ENCODE data around the gene PEAK3. TPM values are rescaled to one million over a fixed set of nuclear protein-coding genes. Genes with fewer than 3 reads are reported as not detected.
A peak's percentile ranks its signal among the peaks of the same experiment; 100 is the strongest.

The PEAK3 gene
- total and polyA plus RNA-seq, 5 donors, result 0.84 to 3.1 (median 1.5) TPM

DNA sequence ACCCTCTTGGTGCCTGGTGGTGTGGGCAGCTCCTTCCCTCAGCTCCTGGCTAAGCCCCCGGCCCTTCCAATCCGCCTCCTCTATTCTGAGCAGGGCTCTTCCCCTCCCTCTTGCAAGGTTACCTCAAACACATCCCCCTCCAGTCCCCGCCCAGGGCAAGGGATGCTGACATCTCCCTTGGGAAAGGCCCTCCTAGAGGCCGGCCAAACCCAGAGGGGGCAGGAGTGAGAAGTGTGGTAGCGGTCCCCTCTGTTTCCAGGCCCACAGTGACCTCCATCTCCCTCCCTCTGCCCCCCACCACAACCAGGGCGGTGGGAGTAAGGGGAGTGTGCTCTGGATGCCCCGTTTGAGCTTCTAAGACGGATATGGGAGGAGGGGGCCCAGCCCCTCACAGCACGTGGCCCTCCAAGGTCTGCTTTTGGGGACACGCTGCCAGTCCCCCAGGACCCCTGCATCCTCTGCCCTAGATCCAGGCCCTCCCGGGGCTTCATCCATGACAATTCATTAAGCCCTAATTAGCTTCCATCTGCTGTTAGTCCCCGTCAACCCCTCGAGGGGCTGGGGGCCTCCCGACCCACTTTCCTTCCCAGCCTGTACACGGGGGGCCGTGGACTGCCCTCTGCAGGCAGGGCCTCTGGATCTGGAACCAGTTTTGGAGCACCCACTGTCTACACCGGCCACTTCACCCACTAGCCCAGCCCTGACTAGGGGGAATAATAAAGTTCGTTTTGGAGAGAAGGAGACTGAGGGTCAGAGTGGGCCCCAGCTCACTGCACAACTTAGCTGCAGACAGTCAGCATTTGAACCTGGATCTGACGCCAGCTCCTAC, 23.7 kb upstream of the PEAK3 start:
- 76% methylated on average over 19 of the region's 19 CpGs for WGBS
- DNase-seq, result no peak
- H3K27me3 ChIP-seq (ENCODE audit: control insufficient read depth, insufficient read depth), result no peaks in the 10 kb centered on the region
- no peak overlapping the region for H3K4me3 ChIP-seq (ENCODE audit: low read length)
- H3K4me1 ChIP-seq (ENCODE audit: control insufficient read depth, insufficient read depth, low read length), result no peaks in the 10 kb centered on the region
- H3K27ac ChIP-seq (ENCODE audit: low read length), result no peak overlapping the region
- no peak for ATAC-seq
- intact Hi-C loops (cut with DNase I), result no loop called here
- H3K9me3 ChIP-seq (ENCODE audit: control insufficient read depth, low read length), result no peaks in the 10 kb centered on the region

DNA sequence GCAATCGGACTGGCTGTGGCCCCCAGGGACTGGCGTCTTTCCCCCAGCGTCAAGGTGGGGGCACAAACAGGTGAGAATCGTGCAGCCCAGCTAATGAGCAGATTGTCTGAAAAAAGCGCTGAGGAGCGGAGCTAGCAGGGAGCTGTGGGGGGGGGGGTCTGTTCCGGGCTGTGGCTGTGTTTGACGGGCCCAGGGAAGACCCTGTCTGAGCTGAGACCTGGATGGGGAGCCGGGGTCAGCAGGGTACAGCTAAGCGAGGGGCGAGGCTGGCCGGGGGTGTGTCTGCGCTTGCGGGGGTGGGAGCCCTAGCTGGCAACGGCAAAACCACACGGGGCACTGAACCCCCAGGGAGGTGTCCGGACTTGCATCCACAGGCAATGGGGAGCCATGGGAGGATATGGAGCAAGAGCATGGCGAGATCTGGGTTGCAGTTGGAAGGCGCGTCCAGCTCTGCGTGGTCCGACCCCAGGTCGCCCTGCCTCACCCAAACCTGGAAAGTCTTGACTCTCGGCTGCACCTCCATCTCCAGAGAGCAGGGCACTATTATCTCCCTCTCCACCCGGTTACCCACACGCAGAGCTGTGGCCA, 21.3 kb upstream of the PEAK3 start:
- no peaks in the 10 kb centered on the region for H3K4me1 ChIP-seq (ENCODE audit: control insufficient read depth, insufficient read depth, low read length)
- H3K9me3 ChIP-seq (ENCODE audit: control insufficient read depth, low read length), result no peaks in the 10 kb centered on the region
- WGBS, result 75% methylated on average over 26 of the region's 26 CpGs
- intact Hi-C loops (cut with DNase I), result no loop called here
- DNase-seq (no peak), ATAC-seq (no peak)
- no peaks in the 10 kb centered on the region for H3K27me3 ChIP-seq (ENCODE audit: control insufficient read depth, insufficient read depth)
- no peak overlapping the region for H3K4me3 ChIP-seq (ENCODE audit: low read length)
- no peak overlapping the region for H3K27ac ChIP-seq (ENCODE audit: low read length)

DNA sequence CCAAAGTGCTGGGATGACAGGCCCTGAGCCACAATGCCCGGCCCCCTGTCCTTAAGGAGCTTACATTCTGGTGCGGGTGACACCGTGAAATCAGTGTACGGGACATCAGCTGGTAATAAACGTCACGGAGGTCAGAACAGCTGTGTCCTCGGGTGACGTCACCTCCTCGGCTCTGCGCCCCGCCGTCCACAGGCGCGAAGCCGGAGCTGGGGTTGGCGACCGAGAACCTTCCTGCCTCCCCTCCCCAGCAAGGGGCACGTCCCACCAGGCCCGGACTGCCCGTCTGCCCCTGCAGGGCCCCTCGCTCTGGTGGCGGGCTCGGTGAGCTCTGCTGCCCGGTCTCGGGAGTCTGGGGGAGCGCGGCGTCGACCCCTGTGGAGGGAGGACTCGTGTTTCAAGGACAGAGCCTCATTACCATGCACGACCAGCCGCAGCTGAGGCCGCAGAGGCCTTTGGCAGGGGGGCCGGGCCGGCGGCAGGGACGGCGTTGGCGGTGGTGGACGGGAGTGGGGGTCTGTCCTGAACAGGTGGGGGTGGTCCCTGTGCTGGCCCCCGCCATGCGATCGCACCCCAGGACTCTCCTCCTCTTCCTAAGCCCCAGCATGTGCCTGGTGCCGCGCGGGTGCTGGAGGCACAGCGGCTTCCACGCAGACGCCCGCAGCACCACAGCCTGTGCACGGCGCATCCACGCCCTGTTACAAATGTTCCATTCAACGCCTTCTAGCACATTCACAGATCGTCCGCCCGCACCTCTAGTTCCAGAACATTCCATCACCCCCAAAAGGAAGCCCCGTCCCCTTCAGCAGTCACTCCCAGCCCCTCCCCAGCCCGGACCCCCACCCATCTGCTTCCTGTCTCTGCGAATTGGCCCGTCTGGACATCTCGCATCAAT, 20.6 kb upstream of the PEAK3 start:
- WGBS, result 15% methylated on average over 62 of the region's 62 CpGs
- DNase-seq (peak; percentile 71 to 83 (median 82)), ATAC-seq (peak; percentile 54 to 72)
- H3K4me3 ChIP-seq (ENCODE audit: low read length), result no peak overlapping the region
- H3K27me3 ChIP-seq (ENCODE audit: control insufficient read depth, insufficient read depth), result no peaks in the 10 kb centered on the region
- no peaks in the 10 kb centered on the region for H3K9me3 ChIP-seq (ENCODE audit: control insufficient read depth, low read length)
- no peaks in the 10 kb centered on the region for H3K4me1 ChIP-seq (ENCODE audit: control insufficient read depth, insufficient read depth, low read length)
- intact Hi-C loops (cut with DNase I), result no loop called here
- no peak overlapping the region for H3K27ac ChIP-seq (ENCODE audit: low read length)

DNA sequence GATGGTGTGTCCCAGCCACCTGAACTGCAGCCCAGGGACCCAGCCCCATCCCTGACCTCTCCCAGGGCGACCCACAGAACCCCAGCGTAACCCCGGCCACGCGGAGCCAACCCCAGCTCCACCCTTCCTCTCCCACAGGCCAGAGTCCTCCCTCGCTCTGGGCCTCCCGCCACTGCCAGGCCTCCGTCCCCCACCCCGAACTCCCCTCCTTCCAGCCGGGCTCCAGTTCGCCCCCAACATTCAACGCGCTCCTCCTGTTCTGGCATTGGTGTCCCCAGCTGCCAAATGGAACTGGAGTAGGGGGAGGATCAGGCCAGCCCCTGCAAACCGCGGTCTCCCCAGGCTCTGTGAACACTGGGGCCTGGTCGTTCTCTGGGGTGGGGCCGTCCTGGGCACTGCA, 18.6 kb upstream of the PEAK3 start:
- Histone ChIP-seq H3K27me3 (ENCODE audit: control insufficient read depth, insufficient read depth) (no peaks in the 10 kb centered on the region), H3K4me1 (ENCODE audit: control insufficient read depth, insufficient read depth, low read length) (no peaks in the 10 kb centered on the region), H3K4me3 (ENCODE audit: low read length) (no peak overlapping the region), H3K27ac (ENCODE audit: low read length) (no peak overlapping the region), H3K9me3 (ENCODE audit: control insufficient read depth, low read length) (no peaks in the 10 kb centered on the region)
- DNase-seq (no peak), ATAC-seq (no peak)
- 67% methylated on average over 17 of the region's 17 CpGs for WGBS
- intact Hi-C loops (cut with DNase I), result no loop called here

DNA sequence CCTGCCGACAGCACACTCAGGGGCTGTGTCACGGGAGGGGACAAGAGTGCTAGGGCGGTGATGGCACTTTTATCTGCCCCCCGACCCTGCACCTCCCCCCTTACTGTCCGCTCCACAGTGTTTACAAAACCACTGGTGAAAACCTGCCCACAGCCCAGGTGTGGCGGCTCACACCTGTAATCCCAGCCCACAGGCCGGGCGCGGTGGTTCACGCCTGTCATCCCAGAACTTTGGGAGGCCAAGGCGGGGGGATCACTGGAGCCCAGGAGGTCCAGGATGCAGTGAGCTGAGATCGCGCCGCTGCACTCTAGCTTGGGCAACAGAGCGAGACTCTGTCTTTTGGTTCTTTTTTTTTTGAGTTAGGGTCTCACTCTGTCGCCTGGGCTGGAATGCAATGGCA, 14.2 kb upstream of the PEAK3 start:
- 89% methylated on average over 16 of the region's 16 CpGs for WGBS
- no peak for ATAC-seq
- intact Hi-C loops (cut with DNase I), result no loop called here
- no peak overlapping the region for H3K4me3 ChIP-seq (ENCODE audit: low read length)
- no peaks in the 10 kb centered on the region for H3K27me3 ChIP-seq (ENCODE audit: control insufficient read depth, insufficient read depth)
- no peak for DNase-seq
- H3K9me3 ChIP-seq (ENCODE audit: control insufficient read depth, low read length), result no peaks in the 10 kb centered on the region
- no peak overlapping the region for H3K27ac ChIP-seq (ENCODE audit: low read length)
- peaks cover 5% of the 10 kb centered on the region for H3K4me1 ChIP-seq (ENCODE audit: control insufficient read depth, insufficient read depth, low read length)

DNA sequence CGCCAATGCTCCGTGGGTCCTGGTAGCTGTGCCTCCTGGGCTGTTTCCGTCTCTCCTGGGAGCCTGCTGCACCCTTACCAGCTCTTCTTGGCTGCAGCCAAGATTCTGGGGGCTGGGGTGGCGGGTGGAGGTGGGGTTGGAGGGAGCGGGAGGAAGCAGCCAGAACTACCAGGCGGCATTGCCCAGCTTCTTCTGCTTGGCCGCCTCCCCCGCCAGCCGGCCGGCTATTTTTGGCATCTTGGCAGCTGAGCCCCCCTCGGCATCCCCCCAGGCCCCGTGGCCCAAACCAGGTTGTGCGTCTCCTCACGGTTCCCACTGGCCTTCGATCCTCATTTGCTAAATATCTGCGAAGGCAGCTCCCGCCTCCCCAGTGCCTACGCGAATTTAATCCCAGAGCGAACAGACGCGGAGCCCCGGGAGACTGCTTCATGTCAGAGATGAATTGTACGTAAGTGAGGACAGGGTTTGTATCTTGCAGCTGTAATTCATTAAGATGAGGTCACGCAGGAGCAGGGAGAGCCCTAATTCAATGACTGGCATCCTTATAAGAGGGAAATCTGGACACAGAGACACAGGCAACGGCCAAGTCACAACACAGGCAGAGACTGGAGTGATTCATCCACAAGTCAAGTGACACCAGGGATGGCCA, 12.8 kb upstream of the PEAK3 start:
- whole genome bisulfite sequencing, result 12% methylated on average over 26 of the region's 26 CpGs
- ATAC-seq (peak; percentile 67 to 77), DNase-seq (peak in 2 of 3 donors; percentile 63 to 77)
- Histone ChIP-seq H3K27me3 (ENCODE audit: control insufficient read depth, insufficient read depth) (no peaks in the 10 kb centered on the region), H3K4me1 (ENCODE audit: control insufficient read depth, insufficient read depth, low read length) (peaks cover 7% of the 10 kb centered on the region), H3K4me3 (ENCODE audit: low read length) (no peak overlapping the region), H3K27ac (ENCODE audit: low read length) (peak overlapping the region; percentile 25), H3K9me3 (ENCODE audit: control insufficient read depth, low read length) (no peaks in the 10 kb centered on the region)
- intact Hi-C loops (cut with DNase I), result no loop called here

DNA sequence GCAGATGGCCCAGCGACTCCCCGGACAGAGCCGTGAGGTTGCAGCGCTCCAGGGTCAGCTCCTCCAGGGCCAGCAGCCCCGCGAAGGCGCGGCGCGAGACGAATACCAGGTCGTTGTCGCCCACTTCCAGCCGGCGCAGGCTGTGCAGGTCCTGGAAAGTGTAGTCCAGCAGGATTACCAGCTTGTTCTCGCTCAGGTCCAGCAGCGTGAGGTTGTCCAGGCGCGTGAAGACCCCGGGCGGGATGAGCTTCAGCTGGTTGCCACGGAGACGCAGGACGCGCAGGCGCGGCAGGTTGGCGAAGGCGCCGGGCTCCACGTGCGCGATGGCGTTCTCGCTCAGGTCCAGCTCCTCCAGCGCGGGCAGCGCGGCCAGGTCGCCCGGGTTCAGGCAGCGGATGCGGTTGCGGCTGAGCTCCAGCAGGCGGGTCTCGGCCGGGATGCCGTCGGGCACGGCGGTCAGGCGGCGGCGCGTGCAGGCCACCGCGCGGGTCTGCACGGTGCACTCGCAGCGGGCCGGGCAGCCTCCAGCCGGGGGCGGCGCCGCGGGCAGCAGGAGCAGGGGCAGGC, 9.3 kb upstream of the PEAK3 start:
- Histone ChIP-seq H3K4me3 (ENCODE audit: low read length) (no peak overlapping the region), H3K27me3 (ENCODE audit: control insufficient read depth, insufficient read depth) (no peaks in the 10 kb centered on the region), H3K27ac (ENCODE audit: low read length) (no peak overlapping the region), H3K9me3 (ENCODE audit: control insufficient read depth, low read length) (no peaks in the 10 kb centered on the region), H3K4me1 (ENCODE audit: control insufficient read depth, insufficient read depth, low read length) (peaks cover 7% of the 10 kb centered on the region)
- no peak for ATAC-seq
- 17% methylated on average over 67 of the region's 67 CpGs for WGBS
- intact Hi-C loops (cut with DNase I), result no loop called here
- DNase-seq, result peak in 2 of 3 donors; percentile 48 to 56

DNA sequence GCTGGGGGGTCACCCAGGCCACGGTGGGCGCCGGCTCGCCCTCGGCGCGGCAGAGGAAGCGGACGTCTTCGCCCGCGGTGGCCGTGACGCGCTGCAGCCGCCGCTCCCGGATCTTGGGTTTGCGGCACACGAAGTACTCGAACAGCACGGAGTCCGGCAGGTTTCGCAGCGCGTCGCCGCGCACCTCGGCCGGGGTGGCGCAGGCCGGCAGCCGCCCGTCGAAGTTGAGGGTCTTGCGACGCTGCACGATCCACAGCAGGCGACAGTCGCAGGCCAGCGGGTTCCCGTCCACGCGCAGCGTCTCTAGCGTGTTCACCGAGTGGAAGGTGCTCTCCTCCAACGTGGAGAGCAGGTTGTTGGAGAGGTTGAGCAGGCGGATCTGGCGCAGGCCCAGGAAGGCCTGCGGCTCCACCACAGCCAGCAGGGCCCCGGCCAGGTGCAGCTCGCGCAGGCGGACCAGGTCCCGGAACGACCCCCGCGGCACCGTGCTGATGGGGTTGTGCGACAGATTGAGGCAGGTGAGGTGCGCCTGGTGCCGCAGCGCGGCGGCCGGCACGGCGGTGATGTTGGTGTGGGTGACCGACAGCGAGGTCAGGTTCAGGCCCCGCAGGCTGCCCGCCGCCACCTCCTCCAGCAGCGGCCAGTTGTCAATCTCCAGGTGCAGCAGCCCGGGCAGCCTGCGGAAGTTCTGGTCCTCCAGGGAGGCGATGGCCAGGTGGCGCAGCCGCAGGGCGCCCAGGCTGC, 8.6 kb upstream of the PEAK3 start:
- ATAC-seq, result no peak
- intact Hi-C loops (cut with DNase I), result no loop called here
- Histone ChIP-seq H3K27ac (ENCODE audit: low read length) (no peak overlapping the region), H3K4me3 (ENCODE audit: low read length) (peak overlapping the region; percentile 12), H3K9me3 (ENCODE audit: control insufficient read depth, low read length) (no peaks in the 10 kb centered on the region), H3K4me1 (ENCODE audit: control insufficient read depth, insufficient read depth, low read length) (peaks cover 7% of the 10 kb centered on the region), H3K27me3 (ENCODE audit: control insufficient read depth, insufficient read depth) (no peaks in the 10 kb centered on the region)
- 3% methylated on average over 82 of the region's 82 CpGs for WGBS
- DNase-seq, result peak in 2 of 3 donors; percentile 56 to 57

DNA sequence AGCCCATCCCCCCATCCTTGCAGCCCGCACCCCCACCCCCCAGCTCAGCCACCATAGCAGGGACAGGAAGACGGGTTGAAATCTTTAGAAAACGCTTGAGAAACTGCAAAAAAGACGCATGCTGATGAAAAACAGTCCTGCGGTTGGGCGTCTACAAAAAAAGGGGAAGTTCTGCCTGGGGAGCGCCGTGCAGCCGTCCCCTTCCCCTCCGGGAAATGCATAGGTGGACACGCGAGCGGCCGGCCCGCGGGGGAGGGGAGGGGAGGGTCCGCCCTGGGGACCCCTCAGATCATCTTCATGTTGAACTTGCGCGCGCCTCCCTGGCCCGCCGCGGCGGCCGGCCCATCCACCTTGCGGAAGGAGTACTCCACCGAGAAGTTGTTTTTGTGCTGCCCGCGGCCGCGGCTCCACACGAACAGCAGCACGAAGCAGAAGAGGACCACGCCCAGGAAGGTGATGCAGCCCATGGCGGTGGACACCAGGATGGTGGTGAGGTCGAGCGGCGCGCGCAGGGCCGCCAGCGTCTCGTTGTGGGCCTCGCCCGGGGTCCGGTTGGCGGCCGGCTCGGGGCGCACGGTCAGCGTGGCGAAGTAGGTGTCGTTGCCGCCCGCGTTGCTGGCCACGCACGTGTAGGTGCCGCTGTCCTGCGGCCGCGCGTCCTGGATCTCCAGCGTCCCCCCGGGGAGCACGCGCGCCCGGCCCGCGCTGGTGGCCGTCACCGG, 7.9 kb upstream of the PEAK3 start:
- H3K27me3 ChIP-seq (ENCODE audit: control insufficient read depth, insufficient read depth), result no peaks in the 10 kb centered on the region
- intact Hi-C loops (cut with DNase I), result loop anchor here in 1 of 4 donors (10.0 kb wide), 1 partner anchor 105 kb away; no protein-coding TSS in a partner anchor
- WGBS, result under 1% methylated on average over 74 of the region's 74 CpGs
- H3K4me3 ChIP-seq (ENCODE audit: low read length), result peak overlapping the region; percentile 12
- peak; percentile 7 to 30 for ATAC-seq
- no peaks in the 10 kb centered on the region for H3K9me3 ChIP-seq (ENCODE audit: control insufficient read depth, low read length)
- no peak overlapping the region for H3K27ac ChIP-seq (ENCODE audit: low read length)
- peaks cover 3% of the 10 kb centered on the region for H3K4me1 ChIP-seq (ENCODE audit: control insufficient read depth, insufficient read depth, low read length)
- peak; percentile 42 to 77 (median 72) for DNase-seq

Data from right cardiac atrium (tissue), 5 donors.